HepG2 (cell line): ENCODE measurements around the gene MACROD2. TPM values are rescaled to one million over a fixed set of nuclear protein-coding genes. Genes with fewer than 3 reads are reported as not detected.

ENCODE experiments used
- ATF1 ChIP-seq: IDR thresholded peaks from 2 replicates; pipeline ENCODE4 v1.6.1; 2016; ENCODE audit warnings: mild to moderate bottlenecking, control low read depth
- ATF5 ChIP-seq: sonication (generic); formaldehyde crosslinking; IDR thresholded peaks from 2 replicates; pipeline ENCODE4 v1.4.0; 2020; ENCODE audit warnings: mild to moderate bottlenecking, low read depth, missing genetic modification reagents
- IRF2 ChIP-seq: IDR thresholded peaks from 2 replicates; pipeline ENCODE4 v1.6.1; 2018; ENCODE audit warnings: missing genetic modification reagents, missing compliant biosample characterization
- KDM3A ChIP-seq: IDR thresholded peaks from 2 replicates; pipeline ENCODE4 v1.6.1; 2018; ENCODE audit warnings: low read depth, missing compliant biosample characterization
- MED1 ChIP-seq: sonication (generic); formaldehyde crosslinking; IDR thresholded peaks from 2 replicates; pipeline ENCODE4 v1.4.0; 2020; ENCODE audit warnings: missing genetic modification reagents
- NR2F6 ChIP-seq, 2 experiments: IDR thresholded peaks; 2 replicates each; pipeline ENCODE4 v1.6.1; 2016; ENCODE audit warnings: antibody characterized with exemption in 1 of 2, mild to moderate bottlenecking in 1 of 2
- SOX6 ChIP-seq, 2 experiments: fragments of 450-650 bp in 1 of 2; sonication (generic) in 1 of 2; formaldehyde crosslinking in 1 of 2; IDR thresholded peaks; 2 replicates each; pipeline versions ENCODE4 v1.4.0 to v1.6.1; 2017 to 2020; ENCODE audit warnings: antibody characterized with exemption in 1 of 2, mild to moderate bottlenecking in 1 of 2, missing genetic modification reagents in 1 of 2
- TFAP4 ChIP-seq: sonication (generic); IDR thresholded peaks from 2 replicates; pipeline ENCODE4 v1.6.1; 2016; ENCODE audit warnings: low read depth, borderline replicate concordance
- ZFP36L2 ChIP-seq: sonication (generic); formaldehyde crosslinking; IDR thresholded peaks from 2 replicates; pipeline ENCODE4 v1.4.0; 2020; ENCODE audit warnings: missing genetic modification reagents
- ZMYM4 ChIP-seq: sonication (generic); formaldehyde crosslinking; IDR thresholded peaks from 2 replicates; pipeline ENCODE4 v1.8.1; 2023; ENCODE audit warnings: mild to moderate bottlenecking, missing genetic modification reagents
- ZNF292 ChIP-seq: sonication (generic); formaldehyde crosslinking; IDR thresholded peaks from 2 replicates; pipeline ENCODE4 v1.8.1; 2022; ENCODE audit warnings: mild to moderate bottlenecking, low read depth, missing genetic modification reagents, borderline replicate concordance
- ZNF317 ChIP-seq: sonication (generic); formaldehyde crosslinking; IDR thresholded peaks from 2 replicates; pipeline ENCODE4 v1.5.0; 2020; ENCODE audit warnings: mild to moderate bottlenecking, missing genetic modification reagents
- ZNF496 ChIP-seq: sonication (generic); formaldehyde crosslinking; IDR thresholded peaks from 2 replicates; pipeline ENCODE4 v1.8.1; 2023; ENCODE audit warnings: mild to moderate bottlenecking, moderate library complexity, missing genetic modification reagents; ENCODE audit not compliant: insufficient replicate concordance
- ZNF589 ChIP-seq: sonication (generic); formaldehyde crosslinking; conservative IDR thresholded peaks from 2 replicates; pipeline ENCODE4 v1.8.0; 2022; ENCODE audit warnings: mild to moderate bottlenecking, moderate library complexity, missing genetic modification reagents
- ZNF776 ChIP-seq: sonication (generic); formaldehyde crosslinking; IDR thresholded peaks from 2 replicates; pipeline ENCODE4 v1.4.0; 2020; ENCODE audit warnings: mild to moderate bottlenecking, missing genetic modification reagents
- ZNF879 ChIP-seq: sonication (generic); formaldehyde crosslinking; IDR thresholded peaks from 2 replicates; pipeline ENCODE4 v1.8.1; 2023; ENCODE audit warnings: missing genetic modification reagents
- ZSCAN22 ChIP-seq: sonication (generic); formaldehyde crosslinking; IDR thresholded peaks from 2 replicates; pipeline ENCODE4 v1.4.0; 2020; ENCODE audit warnings: mild to moderate bottlenecking, missing genetic modification reagents
- ZSCAN25 ChIP-seq: sonication (generic); formaldehyde crosslinking; IDR thresholded peaks from 2 replicates; pipeline ENCODE4 v1.8.0; 2022; ENCODE audit warnings: mild to moderate bottlenecking, missing genetic modification reagents
- ZXDC ChIP-seq: sonication (generic); formaldehyde crosslinking; IDR thresholded peaks from 2 replicates; pipeline ENCODE4 v1.5.0; 2020; ENCODE audit warnings: mild to moderate bottlenecking, missing genetic modification reagents
- ZZZ3 ChIP-seq: sonication (generic); formaldehyde crosslinking; IDR thresholded peaks from 2 replicates; pipeline ENCODE4 v1.4.0; 2020; ENCODE audit warnings: missing genetic modification reagents, mild to moderate bottlenecking, borderline replicate concordance
- polyA plus RNA-seq, 8 experiments: library from polyadenylated mRNA; depleted of rRNA in 3 of 8; stranded (reverse) in 7 of 8; unstranded in 1 of 8; fragments of >200 nt; fragmentation: Illumina TruSeq in 4 of 8; extraction: Trizol in 4 of 8; gene quantifications; 2 replicates each; pipeline versions ENCODE4 v1.2.1 to v1.2.3, GENCODE V29; 2011 to 2016; ENCODE audit warnings: low read depth in 4 of 8, missing spikeins in 1 of 8, mixed read lengths in 1 of 8; ENCODE audit not compliant: insufficient read depth in 1 of 8
- total RNA-seq, 5 experiments: library from RNA; depleted of rRNA; stranded (reverse); fragments of >200 nt; fragmentation: Illumina TruSeq; extraction: Trizol; gene quantifications; 2 replicates each; pipeline ENCODE4 v1.2.3, GENCODE V29; 2016; ENCODE audit warnings: low read depth in 1 of 5
- TF ChIP-seq, protein P1 (sequence below): sonication (generic); formaldehyde crosslinking; IDR thresholded peaks from 2 replicates; pipeline ENCODE4 v1.4.0; 2020; ENCODE audit warnings: mild to moderate bottlenecking, low read depth, missing genetic modification reagents
- TF ChIP-seq, protein P2 (sequence below): sonication (generic); formaldehyde crosslinking; IDR thresholded peaks from 2 replicates; pipeline ENCODE4 v1.4.0; 2020; ENCODE audit warnings: missing genetic modification reagents, mild to moderate bottlenecking, borderline replicate concordance

The MACROD2 gene
- total and polyA plus RNA-seq, 2 of the 13 experiments (the other 11 are each of a cell fraction or from before 2014, with no cell fraction given), result 0.13 to 0.51 TPM

DNA sequence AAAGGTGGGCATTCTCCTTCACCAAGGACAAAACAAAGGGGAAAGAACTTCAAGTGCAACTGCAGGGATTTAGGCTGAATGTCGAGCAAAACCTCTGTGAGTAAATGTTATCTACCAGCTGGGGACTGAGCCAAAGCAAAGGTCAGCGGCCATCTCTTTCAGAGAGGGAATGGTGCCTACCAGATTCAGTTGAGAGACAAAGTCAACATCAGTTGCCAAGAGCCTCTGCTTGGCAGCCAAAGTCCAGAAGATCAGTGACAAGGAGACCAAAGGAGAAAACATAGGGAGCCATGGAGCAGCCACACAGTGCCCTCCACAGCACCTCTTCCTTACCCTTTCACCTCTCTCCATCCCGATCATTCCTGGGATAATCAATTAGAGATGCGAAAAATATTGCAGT lies 2105.5 kb downstream of the MACROD2 start (continued):
- TF ChIP-seq ZNF776 (CRISPR knock-in tag) (no peak), ZFP36L2 (no peak), ZNF496 (CRISPR knock-in tag) (no peak), MED1 (CRISPR knock-in tag) (peak; percentile 64), ZSCAN22 (CRISPR knock-in tag) (no peak), ATF1 (peak; percentile 43; the same call in 1 of the 2 replicates), ZXDC (CRISPR knock-in tag) (no peak), TFAP4 (peak; percentile 92), KDM3A (CRISPR knock-in tag) (0 out of 2 replicates have a peak, but pooled peaks have one; percentile 27), ATF5 (no peak), ZMYM4 (CRISPR knock-in tag) (peak; percentile 86), ZSCAN25 (CRISPR knock-in tag) (no peak), NR2F6 (IDR thresholded peaks at IDR 0.05) (peak; percentile 83), NR2F6 (CRISPR knock-in tag; IDR thresholded peaks at IDR 0.05) (peak; percentile 72), IRF2 (CRISPR knock-in tag) (0 out of 2 replicates have a peak, but pooled peaks have one; percentile 21), ZZZ3 (CRISPR knock-in tag) (0 out of 2 replicates have a peak, but pooled peaks have one; percentile 20), ZNF589 (CRISPR knock-in tag) (no peak), ZNF879 (CRISPR knock-in tag) (no peak), ZNF292 (CRISPR knock-in tag) (peak; percentile 68; the same call in 1 of the 2 replicates), ZNF317 (CRISPR knock-in tag) (peak; percentile 34; the same call in 1 of the 2 replicates), SOX6 (IDR thresholded peaks at IDR 0.05) (no peak), SOX6 (CRISPR knock-in tag; IDR thresholded peaks at IDR 0.05) (peak; percentile 68)
- TF ChIP-seq, protein P1, sequence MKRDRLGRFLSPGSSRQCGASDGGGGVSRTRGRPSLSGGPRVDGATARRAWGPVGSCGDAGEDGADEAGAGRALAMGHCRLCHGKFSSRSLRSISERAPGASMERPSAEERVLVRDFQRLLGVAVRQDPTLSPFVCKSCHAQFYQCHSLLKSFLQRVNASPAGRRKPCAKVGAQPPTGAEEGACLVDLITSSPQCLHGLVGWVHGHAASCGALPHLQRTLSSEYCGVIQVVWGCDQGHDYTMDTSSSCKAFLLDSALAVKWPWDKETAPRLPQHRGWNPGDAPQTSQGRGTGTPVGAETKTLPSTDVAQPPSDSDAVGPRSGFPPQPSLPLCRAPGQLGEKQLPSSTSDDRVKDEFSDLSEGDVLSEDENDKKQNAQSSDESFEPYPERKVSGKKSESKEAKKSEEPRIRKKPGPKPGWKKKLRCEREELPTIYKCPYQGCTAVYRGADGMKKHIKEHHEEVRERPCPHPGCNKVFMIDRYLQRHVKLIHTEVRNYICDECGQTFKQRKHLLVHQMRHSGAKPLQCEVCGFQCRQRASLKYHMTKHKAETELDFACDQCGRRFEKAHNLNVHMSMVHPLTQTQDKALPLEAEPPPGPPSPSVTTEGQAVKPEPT, result 0 out of 2 replicates have a peak, but pooled peaks have one; percentile 33
- TF ChIP-seq, protein P2, sequence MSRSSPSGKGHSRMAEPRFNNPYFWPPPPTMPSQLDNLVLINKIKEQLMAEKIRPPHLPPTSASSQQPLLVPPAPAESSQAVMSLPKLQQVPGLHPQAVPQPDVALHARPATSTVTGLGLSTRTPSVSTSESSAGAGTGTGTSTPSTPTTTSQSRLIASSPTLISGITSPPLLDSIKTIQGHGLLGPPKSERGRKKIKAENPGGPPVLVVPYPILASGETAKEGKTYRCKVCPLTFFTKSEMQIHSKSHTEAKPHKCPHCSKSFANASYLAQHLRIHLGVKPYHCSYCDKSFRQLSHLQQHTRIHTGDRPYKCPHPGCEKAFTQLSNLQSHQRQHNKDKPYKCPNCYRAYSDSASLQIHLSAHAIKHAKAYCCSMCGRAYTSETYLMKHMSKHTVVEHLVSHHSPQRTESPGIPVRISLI, result peak; percentile 48; the same call in 1 of the 2 replicates
